ENCODE measurements around the gene UBE2D4. TPM values are rescaled to one million over a fixed set of nuclear protein-coding genes. Genes with fewer than 3 reads are reported as not detected.

Gene UBE2D4
- total RNA-seq, 1 donor from 2014 or later, result 11.4 TPM

- Mint-ChIP-seq H3K9me3 (no peaks in the 10 kb centered on the region), H3K27ac (no peak overlapping the region), H3K4me3 (no peak overlapping the region), H3K27me3 (no peaks in the 10 kb centered on the region), H3K36me3 (peaks cover 3% of the 10 kb centered on the region), H3K4me1 (ENCODE audit: unreplicated experiment) (no peaks in the 10 kb centered on the region)
- TF ChIP-seq CTCF (conservative IDR thresholded peaks at IDR 0.05), result no peak
- no peak for DNase-seq (ENCODE audit: extremely low spot score, unreplicated experiment)
Observed at GRCh38 chr7:43921423-43921822, 4.8 kb upstream of the UBE2D4 start.

GRCh38 chr7:43922726-43923125, 3.5 kb upstream of the UBE2D4 start:
- H3K27me3 Mint-ChIP-seq, result no peaks in the 10 kb centered on the region
- H3K4me3 Mint-ChIP-seq, result no peak overlapping the region
- no peaks in the 10 kb centered on the region for H3K9me3 Mint-ChIP-seq
- no peaks in the 10 kb centered on the region for H3K4me1 Mint-ChIP-seq (ENCODE audit: unreplicated experiment)
- no peak for DNase-seq (ENCODE audit: extremely low spot score, unreplicated experiment)
- peaks cover 3% of the 10 kb centered on the region for H3K36me3 Mint-ChIP-seq
- H3K27ac Mint-ChIP-seq, result no peak overlapping the region
- TF ChIP-seq CTCF (conservative IDR thresholded peaks at IDR 0.05), result no peak

- DNase-seq (ENCODE audit: extremely low spot score, unreplicated experiment), result no peak
- no peaks in the 10 kb centered on the region for H3K27me3 Mint-ChIP-seq
- no peaks in the 10 kb centered on the region for H3K9me3 Mint-ChIP-seq
- H3K4me3 Mint-ChIP-seq, result peak overlapping the region; percentile 91
- H3K4me1 Mint-ChIP-seq (ENCODE audit: unreplicated experiment), result no peaks in the 10 kb centered on the region
- peak overlapping the region; percentile 94 for H3K27ac Mint-ChIP-seq
- peak; percentile 24 for TF ChIP-seq CTCF (conservative IDR thresholded peaks at IDR 0.05)
- no peaks in the 10 kb centered on the region for H3K36me3 Mint-ChIP-seq
Observed at GRCh38 chr7:43926798-43927123, 525 bp downstream of the UBE2D4 start.

- Mint-ChIP-seq H3K36me3 (no peaks in the 10 kb centered on the region), H3K4me1 (ENCODE audit: unreplicated experiment) (no peaks in the 10 kb centered on the region), H3K9me3 (no peaks in the 10 kb centered on the region), H3K27ac (no peak overlapping the region), H3K4me3 (peak overlapping the region; percentile 70), H3K27me3 (no peaks in the 10 kb centered on the region)
- TF ChIP-seq CTCF (conservative IDR thresholded peaks at IDR 0.05), result no peak
- DNase-seq (ENCODE audit: extremely low spot score, unreplicated experiment), result no peak
Observed at GRCh38 chr7:43927810-43928209, 1.6 kb downstream of the UBE2D4 start.

- no peak for TF ChIP-seq CTCF (conservative IDR thresholded peaks at IDR 0.05)
- Mint-ChIP-seq H3K4me3 (no peak overlapping the region), H3K36me3 (no peaks in the 10 kb centered on the region), H3K4me1 (ENCODE audit: unreplicated experiment) (no peaks in the 10 kb centered on the region), H3K27me3 (no peaks in the 10 kb centered on the region), H3K27ac (no peak overlapping the region), H3K9me3 (no peaks in the 10 kb centered on the region)
- DNase-seq (ENCODE audit: extremely low spot score, unreplicated experiment), result no peak
Observed at GRCh38 chr7:43929529-43930457, 3.6 kb downstream of the UBE2D4 start.

Data from type B pancreatic cell (in vitro differentiated cells).